GM19452 (cell line): ENCODE results near the gene IDI2.
"Not testable (repeated sequence)": the region's sequence is repeated elsewhere in the genome, so short reads cannot be mapped to it uniquely, and the experiment has no call there.

Experiments used
- ATAC-seq: cut with Tn5 transposase; IDR thresholded peaks from one replicate; pipeline ENCODE4 v1.9.1; 2021; ENCODE audit not compliant: unreplicated experiment

The IDI2 gene

DNA sequence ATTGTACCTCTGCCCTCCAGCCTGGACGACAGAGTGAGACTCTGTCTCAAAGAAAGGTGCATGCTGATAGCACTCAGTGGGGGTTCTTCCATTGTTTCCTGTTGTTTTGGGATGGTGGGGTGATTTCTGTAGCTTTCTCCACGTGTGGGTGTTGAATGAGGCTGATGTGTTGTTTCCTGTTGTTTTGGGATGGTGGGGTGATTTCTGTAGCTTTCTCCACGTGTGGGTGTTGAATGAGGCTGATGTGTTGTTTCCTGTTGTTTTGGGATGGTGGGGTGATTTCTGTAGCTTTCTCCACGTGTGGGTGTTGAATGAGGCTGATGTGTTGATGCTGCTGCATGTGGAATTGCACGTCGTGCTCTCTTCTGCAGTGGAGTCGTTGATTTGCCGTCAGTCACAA, 15.7 kb downstream of the IDI2 start:
- not testable (repeated sequence) for ATAC-seq

DNA sequence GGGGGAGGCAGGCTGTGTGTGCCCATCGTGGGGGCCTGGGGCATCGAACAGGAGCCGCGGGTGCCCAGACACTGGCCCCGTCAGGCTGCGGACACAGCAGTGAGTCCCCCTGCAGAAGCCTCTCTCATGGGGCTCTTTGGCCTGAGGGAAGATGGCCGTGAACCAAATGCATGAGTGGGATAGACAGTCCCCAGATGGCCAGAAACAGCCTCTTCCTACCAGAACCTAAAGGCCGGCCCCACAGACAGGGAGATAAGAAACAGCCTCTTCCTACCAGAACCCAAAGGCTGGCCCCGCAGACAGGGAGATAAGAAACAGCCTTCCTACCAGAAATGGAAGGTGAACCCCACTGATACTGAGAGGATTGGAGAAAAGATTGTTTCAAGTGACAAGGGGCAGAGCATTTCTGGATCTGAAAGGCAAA, 16.6 kb downstream of the IDI2 start:
- no peak for ATAC-seq

DNA sequence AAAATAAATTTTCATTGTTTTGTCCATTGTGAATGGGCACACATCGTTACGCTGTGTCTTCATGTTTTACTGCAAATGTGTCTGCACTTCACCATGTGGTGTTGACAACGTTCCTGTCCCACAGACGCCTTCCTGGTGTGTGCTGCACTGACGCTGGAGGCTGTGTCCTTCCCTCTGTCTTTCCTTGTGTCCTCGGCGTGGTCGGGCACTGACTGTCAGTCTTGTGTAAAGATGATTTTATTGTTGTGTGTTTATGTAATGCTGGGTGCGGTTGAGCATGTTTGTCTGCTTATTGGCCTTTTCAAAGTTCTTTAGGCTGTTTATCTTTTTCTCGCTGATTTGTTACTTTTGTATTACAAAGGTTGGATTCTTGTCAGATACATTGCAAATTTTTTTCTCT, 18.1 kb downstream of the IDI2 start:
- ATAC-seq, result no peak

DNA sequence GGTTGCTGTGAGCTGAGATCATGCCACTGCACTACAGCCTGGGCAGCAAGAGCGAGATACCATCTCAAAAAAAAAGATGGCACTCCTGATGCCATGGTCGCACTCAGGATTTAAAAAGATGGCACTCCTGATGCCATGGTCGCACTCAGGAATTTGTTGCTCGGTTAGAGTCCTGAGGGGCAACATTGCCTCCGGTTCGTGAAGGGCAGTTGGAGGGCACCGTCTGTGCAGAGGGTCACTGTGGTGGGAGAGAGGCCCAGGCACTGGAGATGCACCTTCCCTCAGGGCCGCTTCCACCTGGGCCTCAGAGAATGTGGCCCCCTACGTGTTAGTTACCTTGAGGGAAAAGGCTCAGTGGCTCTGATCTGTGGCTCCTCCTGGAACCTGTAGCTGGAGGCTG, 19.1 kb downstream of the IDI2 start:
- ATAC-seq, result no peak

DNA sequence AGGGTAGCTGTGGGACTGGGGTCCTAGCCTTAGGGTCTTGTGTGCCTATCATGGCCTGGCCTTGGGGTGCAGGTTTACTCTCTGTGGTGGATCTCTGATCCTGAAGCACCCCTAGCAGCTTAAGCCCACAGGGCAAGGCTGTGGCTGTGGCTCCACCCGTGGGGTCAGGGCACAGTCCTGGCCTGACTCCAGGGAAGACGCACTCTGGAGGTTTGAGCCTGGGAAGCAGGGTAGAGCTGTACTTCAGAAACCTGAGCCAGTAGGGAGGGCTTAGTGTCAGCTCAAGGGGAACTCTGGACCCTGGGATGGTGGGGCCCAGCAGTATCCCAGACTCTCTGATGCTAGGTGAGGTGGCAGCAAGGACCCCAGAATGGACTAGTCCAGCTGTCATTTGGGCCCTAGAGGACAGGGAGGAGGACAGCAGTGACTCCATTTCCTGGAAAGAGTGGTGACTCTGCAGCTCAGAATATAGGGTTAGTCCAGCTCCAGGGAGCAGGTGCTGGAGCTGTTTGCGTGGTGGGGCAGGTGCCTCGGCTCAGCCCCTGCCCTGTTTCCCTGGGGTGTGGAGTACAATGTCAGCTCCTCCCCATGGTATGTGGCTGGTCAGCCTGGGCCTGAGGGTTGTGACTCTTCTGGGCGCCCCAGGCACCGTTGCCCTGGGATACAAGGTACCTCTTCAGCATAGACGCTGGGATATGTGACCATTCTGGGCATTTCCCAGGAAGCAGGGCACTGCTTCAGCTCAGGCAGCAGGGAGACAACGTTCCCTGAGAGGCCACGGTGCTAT, 21.6 kb downstream of the IDI2 start:
- no peak for ATAC-seq

DNA sequence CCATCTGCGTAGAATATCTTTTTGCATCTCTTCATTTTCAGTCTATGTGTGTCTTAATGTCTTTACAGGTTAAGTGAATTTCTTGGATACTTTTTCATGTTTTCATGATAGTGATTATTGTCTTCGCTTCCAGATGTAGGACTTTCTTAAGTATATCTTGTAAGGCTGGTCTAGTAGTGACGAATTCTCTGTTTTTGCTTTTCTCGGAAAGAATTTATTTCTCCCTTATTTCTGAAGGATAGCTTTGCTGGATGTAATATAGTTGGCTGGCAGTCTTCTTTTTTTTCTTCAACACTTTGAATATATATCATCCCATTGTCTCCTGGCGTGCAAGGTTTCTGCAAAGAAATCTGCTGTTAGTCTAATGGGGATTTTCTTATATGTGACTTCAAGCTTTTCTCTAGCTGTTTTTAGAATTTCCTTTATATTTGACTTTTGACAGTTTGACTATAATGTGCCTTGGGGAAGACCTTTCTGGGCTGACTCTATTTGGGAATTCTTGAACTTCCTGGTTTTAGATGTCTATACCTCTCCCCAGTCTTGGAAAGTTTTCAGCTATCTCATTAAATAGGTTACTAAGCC, 23.1 kb downstream of the IDI2 start:
- ATAC-seq, result no peak

DNA sequence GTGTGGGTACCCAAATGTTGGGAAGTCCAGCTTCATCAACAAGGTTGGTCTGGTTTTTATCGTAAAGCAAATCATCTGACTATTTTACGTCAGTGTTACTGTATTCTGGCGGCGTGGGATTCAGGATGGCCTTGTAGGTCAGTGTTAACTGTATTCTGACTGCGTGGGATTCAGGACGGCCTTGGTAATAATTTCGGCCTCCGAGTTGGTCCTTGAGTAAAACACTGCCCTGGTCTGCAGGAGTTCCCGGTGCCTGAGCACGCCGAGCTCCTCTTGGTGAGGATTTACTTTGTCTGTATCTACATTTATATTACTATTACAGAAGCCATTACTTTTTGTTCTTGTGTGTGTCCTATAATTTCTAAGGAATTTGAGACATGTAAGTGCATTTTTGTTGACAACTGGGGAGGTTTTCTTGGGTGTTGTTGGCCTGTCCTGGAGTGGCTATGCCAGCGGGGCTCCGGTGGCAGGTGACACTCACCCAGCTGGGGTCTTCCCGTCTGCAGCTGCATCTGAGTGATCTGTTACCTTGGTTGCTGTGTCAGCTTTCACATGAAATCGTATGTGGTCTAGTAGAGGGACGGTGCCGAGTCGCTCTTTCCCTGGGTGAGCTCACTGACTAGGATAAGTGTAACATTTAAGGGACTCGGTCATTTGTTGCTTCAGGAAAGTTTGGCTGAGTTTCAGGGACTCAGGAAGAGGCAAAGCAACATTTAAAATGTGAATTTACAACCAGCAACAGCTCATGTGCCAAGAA, 28.2 kb downstream of the IDI2 start:
- ATAC-seq, result no peak

DNA sequence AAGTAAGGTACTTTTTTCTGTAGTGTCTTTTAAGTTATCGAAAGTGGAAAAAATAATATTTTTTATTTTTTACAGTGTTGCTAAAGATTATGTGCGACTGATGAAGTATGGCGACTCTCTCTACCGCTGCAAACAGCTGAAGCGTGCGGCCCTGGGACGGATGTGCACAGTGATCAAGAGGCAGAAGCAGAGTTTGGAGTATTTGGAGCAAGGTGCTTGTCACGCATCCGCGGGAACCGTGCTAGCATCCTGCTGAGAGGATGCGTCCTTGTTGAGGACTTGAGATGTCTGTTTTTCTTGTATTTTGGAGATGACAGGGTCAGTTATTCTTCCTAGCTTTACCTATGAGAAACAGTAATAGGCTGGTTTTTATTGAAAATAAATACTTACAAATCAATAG, 29.6 kb downstream of the IDI2 start:
- no peak for ATAC-seq

DNA sequence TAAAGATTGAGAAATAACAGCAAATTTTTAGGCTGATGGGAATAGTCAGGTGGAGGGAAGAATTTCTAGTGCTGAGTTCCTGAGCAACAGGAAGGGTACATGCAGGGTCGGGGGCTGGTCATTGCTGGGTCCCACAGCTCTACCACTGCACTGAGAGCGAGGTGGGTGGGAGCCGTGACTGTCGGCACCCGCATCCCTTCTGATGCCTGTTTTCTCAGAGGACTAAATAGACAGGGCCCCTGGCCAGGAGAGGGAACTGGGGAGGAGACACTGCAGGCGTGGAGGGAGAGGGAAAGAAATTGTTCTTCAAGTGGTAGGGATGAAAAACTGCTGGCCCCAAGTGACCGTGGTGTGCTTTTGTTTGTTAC, 30.1 kb downstream of the IDI2 start:
- no peak for ATAC-seq

DNA sequence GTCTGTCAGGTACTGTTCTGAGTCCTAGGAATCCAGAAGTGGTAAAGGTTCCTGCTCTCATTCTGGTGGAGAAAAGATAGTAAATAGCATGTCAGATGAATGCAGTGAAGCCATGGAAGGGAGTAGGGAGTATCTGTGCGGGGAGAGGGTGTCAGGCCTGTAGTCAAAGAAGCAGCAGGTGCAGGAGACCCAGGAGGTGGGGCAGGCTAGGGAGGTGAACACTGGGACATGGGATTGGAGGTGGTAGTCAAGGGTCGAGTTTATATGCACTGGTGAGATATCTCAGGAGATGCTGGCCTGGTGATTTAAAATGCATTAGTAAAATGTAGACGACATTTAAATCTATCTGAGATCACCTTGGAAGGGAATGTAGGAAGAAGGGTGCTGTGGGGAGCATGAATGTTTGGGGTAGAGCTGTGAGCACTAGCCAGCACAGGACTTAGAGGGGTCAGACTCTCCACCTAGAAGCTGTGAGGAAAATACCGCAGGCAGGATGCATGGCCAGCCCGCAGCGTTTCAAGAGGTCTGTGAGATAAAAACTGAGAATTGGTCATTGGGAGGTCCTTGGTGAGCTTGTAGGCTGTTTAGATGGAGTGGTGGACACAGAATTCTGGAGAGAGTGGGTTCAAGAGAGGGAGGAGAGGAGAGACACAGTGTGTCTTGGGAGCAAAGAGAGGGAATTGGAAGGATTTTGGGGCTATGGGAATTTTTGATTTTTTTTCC, 30.7 kb downstream of the IDI2 start:
- no peak for ATAC-seq

DNA sequence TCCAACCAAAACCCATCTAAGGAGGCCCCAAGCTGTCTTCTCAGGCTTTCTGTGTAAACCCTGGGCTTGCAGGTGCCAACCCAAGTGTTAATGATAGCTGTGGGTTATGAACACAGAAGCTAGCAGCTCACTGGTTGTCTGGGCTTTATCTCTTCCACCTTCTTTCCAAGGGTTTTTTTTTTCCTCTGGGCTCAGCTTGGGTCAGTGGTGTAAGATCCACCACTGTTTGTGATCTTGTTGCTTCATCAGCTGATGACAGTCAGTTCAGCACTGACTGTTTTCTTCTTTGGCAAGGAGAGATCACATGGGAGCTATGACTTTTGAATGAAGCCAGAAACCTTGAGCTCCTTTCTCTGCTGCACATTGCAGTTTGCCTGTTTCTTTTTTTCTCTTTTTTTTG, 32.8 kb downstream of the IDI2 start:
- no peak for ATAC-seq

DNA sequence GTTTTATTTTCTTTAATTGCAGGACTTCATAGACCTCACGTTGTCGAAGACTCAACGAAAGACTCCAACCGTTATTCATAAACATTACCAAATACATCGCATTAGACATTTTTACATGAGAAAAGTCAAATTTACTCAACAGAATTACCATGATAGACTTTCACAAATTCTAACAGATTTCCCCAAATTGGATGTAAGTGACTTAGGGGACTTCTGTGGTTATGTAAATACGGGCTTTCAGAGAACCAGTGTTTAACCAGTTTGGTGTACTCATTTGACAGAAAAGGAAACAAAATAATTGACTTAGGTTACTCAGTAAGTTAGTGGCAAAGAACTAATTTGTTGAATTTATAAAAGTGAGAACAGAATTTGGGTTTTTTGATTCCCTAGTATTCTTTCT, 33.2 kb downstream of the IDI2 start:
- ATAC-seq, result peak; percentile 30

DNA sequence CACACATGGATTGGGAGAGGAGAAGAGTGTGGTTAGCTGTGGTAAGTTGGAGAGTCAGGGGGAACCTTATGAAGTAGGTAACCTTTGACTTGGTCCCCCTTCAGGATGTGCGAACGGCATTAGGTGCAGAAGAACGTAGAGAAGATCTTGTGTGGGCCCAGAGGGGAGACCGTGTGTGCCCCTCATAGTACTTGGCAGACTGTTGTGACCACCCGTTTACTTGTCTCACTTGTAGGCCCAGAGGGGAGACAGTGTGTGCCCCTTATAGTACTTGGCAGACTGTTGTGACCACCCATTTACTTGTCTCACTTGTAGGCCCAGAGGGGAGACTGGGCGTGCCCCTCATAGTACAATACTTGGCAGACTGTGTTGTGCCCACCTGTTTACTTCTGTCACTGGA, 34.9 kb downstream of the IDI2 start:
- no peak for ATAC-seq

DNA sequence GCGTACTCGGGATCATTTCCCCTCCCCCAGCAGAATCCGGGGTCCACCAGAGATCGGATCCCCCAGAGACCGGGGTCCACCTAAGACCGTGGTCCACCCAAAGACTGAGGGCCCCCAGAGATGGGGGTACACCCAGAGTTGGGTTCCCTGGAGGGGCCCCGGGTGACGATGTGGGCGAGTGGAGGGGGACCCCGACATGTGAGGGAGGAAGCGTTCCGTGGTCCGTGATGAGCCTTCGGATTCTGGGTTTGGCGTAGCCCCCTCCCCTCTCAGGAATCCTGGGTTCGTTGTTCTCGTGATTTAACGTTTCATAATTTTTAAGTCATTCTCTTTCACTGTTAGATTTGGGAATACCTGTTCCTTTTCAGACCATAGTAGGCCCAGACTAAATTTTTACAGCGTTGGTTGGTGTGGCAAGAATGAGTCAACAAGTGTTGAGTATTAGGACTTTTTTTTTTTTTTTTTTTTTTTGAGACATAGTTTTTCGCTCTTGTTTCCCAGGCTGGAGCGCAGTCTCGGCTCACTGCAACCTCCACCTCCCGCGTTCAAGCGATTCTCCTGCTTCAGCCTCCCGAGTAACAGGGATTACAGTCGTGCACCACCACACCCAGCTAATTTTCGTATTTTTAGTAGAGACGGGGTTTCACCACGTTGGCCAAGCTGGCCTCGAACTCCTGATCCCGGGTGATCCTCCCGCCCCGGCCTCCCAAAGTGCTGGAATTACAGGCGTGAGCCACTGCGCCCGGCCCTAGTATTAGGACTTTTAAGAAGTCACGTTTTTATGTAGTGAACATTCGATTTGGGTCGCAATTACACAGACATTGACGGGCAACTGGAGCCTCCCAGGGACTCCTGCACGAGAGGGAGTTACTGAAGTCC, 36.8 kb downstream of the IDI2 start:
- no peak for ATAC-seq

DNA sequence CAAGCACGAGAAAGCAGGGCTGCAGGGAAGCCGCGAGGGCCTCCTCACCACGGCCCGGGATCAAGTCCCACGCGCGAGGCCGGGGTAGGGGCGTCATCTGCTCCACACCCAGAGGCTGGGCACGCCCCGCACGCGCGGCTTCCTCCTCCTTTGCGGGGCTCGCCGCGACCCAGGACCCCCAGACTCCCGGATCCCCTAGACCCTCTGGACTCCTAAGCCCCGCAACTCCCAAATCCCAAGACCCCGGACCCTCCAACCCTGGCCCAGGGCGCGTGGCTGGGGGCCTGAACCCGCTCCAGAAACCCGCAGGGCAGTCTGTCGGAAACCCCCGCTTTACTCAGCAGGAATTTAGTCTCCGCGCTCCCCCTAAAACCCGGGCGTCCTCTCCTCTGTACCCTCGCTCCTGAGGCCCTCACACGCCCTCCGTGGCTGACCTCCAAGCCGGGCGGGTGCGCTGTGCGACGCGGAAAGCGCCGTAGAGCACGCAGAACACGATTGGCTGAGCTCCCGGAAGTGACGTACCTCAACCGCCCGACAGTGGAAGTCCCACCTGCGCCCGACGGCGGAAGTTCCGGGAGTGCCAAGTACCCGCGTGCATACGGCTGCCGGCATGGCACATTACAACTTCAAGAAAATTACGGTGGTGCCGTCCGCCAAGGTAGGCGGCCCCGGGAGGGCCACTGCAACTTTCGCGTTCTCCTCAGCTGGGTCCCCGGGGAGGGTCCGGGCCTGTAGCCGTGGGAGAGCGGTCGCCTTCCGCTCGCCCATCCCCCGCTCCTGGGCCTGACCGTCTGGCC, 37.6 kb downstream of the IDI2 start, which contains the start of gene GTPBP4:
Gene GTPBP4, plus strand, starts transcription at position 565 of the 797 bp plus-strand sequence. Its CDS starts 46 bp downstream, at position 611.
- ATAC-seq, result peak; percentile 96

DNA sequence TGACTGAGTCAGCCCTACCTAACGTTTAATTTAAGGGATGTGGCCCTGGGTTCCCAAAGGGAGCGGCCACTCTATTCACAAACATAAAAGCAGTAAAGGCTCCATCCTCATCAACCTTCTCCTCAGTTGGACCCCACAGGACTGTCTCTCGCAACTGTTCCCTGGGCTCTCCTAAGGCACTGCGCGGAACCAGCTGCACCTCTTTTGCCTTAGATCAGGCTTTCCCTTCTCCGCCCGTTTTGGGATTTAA, 38.1 kb downstream of the IDI2 start:
- no peak for ATAC-seq

DNA sequence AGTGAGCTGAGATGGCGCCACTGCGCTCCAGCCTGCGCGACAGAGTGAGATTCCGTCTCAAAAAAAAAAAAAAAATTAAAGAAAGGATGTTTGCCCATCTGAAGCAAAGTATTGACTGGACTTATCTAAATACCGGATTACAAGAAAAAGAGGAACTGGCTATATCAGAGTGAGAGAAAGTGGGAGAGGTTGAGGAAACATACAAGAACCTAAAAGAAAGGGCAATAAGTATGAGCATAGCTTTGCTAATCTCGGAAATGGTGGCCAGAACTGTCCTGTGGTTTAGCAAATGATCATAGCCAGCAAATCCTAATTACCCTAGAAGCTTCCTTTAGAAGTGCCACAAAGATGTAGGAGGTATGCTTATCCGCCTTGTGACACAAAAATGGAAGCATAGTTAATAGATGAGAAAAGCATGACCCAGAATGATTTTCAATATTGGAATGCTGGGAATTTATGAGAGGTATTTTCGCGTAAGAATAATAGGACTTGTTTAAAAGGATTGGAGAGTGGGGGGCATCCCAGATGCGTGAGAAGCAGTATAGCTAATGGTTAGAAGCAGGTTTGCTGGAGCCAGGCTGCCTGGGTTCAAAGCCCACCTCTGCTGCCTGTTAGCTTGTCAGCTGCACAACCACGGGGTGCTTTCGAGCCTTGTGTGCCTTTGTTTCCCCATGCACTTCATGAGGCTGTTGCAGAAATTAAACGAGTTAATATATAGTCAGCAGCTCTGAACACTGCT, 38.6 kb downstream of the IDI2 start:
- no peak for ATAC-seq

DNA sequence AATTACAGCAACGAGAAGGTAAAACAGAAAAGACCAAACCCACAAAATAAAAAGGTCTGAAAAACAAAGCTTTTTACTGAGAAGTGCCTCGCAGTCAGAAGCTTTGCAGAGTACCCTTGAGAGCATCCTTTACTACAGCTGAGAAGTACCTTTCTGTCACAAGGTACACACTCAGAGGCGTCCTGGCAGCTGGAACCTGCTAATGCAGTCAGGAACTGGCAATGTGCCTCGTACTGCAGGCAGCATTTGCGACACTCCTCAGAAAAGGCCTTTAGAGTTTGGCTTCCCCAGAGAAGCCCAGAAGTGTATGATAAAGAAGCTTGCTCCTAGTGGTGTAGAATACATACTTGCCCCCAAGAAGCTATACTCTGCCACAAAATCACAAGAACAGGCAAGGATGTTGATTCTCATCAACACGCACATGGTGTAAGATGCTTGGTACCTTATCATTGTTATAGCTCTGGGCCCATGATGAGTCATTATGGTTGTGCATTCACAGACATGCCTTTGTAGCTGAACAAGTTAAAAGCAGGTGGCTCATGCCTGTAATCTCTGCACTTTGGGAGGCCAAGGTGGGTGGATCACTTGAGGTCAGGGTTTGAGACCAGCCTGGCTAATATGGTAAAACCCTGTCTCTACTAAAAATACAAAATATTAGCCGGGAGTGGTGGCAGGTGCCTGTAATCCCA, 39.4 kb downstream of the IDI2 start:
- no peak for ATAC-seq

DNA sequence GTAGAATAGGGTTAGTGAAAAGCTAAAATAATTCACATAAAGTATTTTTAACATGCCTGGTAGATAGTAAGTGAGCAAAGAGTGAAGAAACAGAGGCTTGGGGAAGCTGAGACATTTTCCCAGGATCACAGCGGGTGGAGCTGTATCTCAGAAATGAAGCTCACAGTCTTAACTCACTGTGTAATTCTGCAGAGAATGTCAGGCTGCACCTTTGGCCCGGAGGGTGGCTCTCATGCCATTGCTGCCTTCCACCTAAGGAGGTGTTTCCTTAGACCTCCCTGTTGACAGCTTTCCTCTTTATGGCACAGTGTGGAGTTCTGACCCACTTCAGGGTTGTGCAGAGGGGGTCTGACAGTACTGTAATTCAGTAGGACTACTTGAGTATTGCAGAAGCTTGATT, 40.3 kb downstream of the IDI2 start:
- ATAC-seq, result no peak
